Tibial nerve (tissue), 4 donors: ENCODE results near the gene MGP. TPM values are rescaled to one million over a fixed set of nuclear protein-coding genes. Genes with fewer than 3 reads are reported as not detected.

ENCODE experiments used
- DNase-seq, 2 donors: peaks; one replicate each; pipeline ENCODE4 v3.0.0-alpha.2; 2019; ENCODE audit warnings: low spot score in 2 of 2
- H3K27ac ChIP-seq, 4 donors: fragments of 200-600 bp; sonication (generic) in 3 of 4; one replicate each; pipeline ENCODE4 v1.5.1; 2017 to 2019; ENCODE audit warnings: mild to moderate bottlenecking in 1 of 4
- H3K27me3 ChIP-seq, 2 donors: fragments of 200-600 bp; sonication (generic) in 1 of 2; one replicate each; pipeline versions ENCODE4 v1.5.1 to v1.6.0; 2017 to 2019
- H3K36me3 ChIP-seq, 3 donors: fragments of 200-600 bp; sonication (generic); one replicate each; pipeline ENCODE4 v1.5.1; 2018 to 2019
- H3K4me1 ChIP-seq, 4 donors: fragments of 200-600 bp; sonication (generic) in 3 of 4; one replicate each; pipeline ENCODE4 v1.5.1; 2017 to 2019
- H3K4me3 ChIP-seq, 4 donors: fragments of 200-600 bp; sonication (generic) in 3 of 4; one replicate each; pipeline ENCODE4 v1.5.1; 2017 to 2019; ENCODE audit warnings: mild to moderate bottlenecking in 1 of 4, moderate library complexity in 1 of 4
- H3K9me3 ChIP-seq, 4 donors: fragments of 200-600 bp; sonication (generic) in 3 of 4; one replicate each; pipeline ENCODE4 v1.5.1; 2017 to 2019
- EP300 ChIP-seq, 2 donors: sonication (generic); formaldehyde crosslinking; IDR thresholded peaks; one replicate each; pipeline ENCODE4 v1.6.1; 2017; ENCODE audit warnings: antibody characterized with exemption in 2 of 2, mild to moderate bottlenecking in 1 of 2
- POLR2A ChIP-seq, 2 donors: fragments of 450-650 bp; IDR thresholded peaks; one replicate each; pipeline ENCODE4 v1.6.1; 2017; ENCODE audit warnings: antibody characterized with exemption in 2 of 2, mild to moderate bottlenecking in 2 of 2, moderate library complexity in 2 of 2
- WGBS, 2 donors: methylation state at CpG; one replicate each; pipeline ENCODE4 v1.1.5; 2018; 5-methylcytosine and 5-hydroxymethylcytosine counted together
- total RNA-seq, 4 donors: library from RNA; depleted of rRNA; stranded (reverse); fragments of >200 nt; gene quantifications; one replicate each; pipeline ENCODE4 v1.1.0, GENCODE V29; 2016
- TF ChIP-seq, protein P1 (sequence below), 5 experiments: fragments of 200-600 bp in 3 of 5; fragments of 450-650 bp in 2 of 5; sonication (generic) in 3 of 5; IDR thresholded peaks; one replicate each; pipeline ENCODE4 v1.5.1; 2016 to 2019; ENCODE audit warnings: antibody characterized with exemption in 5 of 5, mild to moderate bottlenecking in 3 of 5, moderate library complexity in 2 of 5

Gene MGP
- total RNA-seq, 4 donors from 2014 or later, result 187 to 759 (median 492) TPM

DNA sequence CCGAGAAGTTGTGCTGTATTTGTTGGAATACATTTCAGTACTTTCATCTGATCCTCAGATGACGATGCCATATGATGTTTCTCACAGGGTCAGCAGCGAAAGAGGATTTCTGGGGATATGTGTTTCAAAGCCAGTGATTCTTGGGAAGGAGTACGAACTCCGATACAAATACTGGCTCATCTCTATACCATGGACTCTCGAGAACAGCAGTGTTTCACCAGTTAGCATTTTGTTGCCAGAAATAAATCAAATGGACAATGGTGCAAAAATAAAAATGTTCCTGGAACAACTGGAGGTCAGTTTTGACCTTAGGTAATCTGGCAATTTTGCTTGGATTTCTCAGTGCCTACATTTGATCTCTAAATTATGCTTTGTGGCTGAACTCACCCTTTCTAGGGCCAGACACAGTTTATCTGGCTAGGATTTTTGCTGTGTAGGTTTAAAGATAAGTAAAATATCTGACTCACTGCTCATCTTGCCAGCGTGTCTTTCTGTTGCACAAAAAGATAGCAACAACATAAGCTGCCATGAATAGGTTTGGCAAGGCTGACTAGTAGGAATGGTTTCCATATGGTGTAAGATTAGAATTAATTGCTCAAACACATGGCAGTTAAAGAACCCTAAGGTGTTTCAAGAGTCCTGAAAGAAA is 11.0 kb upstream of the MGP start:
- DNase-seq, result no peak
- Histone ChIP-seq H3K9me3 (no peaks in the 10 kb centered on the region), H3K27ac (peak overlapping the region in 2 of 4 donors; percentile 11 to 69), H3K4me1 (peaks cover 0 to 44% (median 16%) of the 10 kb centered on the region in 4 donors), H3K27me3 (no peaks in the 10 kb centered on the region), H3K36me3 (no peaks in the 10 kb centered on the region), H3K4me3 (no peak overlapping the region)
- peak in 1 of 2 donors; percentile 25 for TF ChIP-seq EP300 (IDR thresholded peaks at IDR 0.05)
- TF ChIP-seq, protein P1, sequence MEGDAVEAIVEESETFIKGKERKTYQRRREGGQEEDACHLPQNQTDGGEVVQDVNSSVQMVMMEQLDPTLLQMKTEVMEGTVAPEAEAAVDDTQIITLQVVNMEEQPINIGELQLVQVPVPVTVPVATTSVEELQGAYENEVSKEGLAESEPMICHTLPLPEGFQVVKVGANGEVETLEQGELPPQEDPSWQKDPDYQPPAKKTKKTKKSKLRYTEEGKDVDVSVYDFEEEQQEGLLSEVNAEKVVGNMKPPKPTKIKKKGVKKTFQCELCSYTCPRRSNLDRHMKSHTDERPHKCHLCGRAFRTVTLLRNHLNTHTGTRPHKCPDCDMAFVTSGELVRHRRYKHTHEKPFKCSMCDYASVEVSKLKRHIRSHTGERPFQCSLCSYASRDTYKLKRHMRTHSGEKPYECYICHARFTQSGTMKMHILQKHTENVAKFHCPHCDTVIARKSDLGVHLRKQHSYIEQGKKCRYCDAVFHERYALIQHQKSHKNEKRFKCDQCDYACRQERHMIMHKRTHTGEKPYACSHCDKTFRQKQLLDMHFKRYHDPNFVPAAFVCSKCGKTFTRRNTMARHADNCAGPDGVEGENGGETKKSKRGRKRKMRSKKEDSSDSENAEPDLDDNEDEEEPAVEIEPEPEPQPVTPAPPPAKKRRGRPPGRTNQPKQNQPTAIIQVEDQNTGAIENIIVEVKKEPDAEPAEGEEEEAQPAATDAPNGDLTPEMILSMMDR (IDR thresholded peaks at IDR 0.05), result no peak
- WGBS, 2 donors, result 48 to 58% methylated on average over 7 of the region's 7 CpGs

DNA sequence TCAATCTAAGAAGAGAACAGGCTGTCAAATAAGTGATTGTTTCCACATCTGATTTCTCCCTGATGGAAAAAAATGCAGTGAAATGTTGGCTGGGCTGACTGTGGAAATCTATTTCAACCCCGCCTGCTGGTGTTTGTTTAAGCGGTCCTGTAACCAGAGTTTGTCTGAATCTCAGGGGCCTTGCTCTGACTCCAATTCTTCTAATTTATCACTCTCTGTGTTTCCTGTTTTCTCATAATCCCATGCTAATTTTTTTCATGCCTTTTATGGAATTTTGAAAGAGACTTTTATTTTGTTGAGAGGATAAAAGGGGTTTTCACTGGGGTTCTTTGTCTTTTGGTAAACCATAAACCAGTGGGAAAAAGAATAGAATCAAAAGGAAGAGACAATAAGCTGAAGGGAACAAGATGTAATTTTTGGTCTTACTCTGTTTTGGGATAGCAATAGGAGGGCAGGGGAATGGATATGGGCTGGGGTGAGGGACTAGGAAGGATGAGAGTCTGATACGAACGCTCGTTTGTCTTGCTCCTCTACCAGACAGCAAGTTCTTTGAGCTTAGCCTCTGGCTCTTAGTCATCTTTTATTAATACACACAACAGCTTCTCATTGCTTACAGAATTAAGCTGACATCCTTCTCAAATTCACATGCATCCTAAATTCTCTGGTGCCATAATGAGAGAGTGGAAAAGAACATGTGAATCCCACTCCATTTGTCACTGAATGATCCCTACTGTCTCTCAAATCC is 8.0 kb upstream of the MGP start:
- Histone ChIP-seq H3K4me3 (no peak overlapping the region), H3K27ac (peak overlapping the region; percentile 52 to 88 (median 75)), H3K9me3 (no peaks in the 10 kb centered on the region), H3K36me3 (no peaks in the 10 kb centered on the region), H3K4me1 (peaks cover 0 to 44% (median 13%) of the 10 kb centered on the region in 4 donors), H3K27me3 (no peaks in the 10 kb centered on the region)
- TF ChIP-seq POLR2A (IDR thresholded peaks at IDR 0.05), result no peak
- TF ChIP-seq, protein P1 (IDR thresholded peaks at IDR 0.05), result no peak
- TF ChIP-seq EP300 (IDR thresholded peaks at IDR 0.05), result no peak
- WGBS, 2 donors, result 11 to 22% methylated on average over 5 of the region's 5 CpGs
- DNase-seq, result peak in 1 of 2 donors; percentile 40

GRCh38 chr12:14892726-14893505 is 7.3 kb upstream of the MGP start:
- H3K4me3 ChIP-seq, result no peak overlapping the region
- H3K4me1 ChIP-seq, result peaks cover 0 to 44% (median 13%) of the 10 kb centered on the region in 4 donors
- DNase-seq, result peak; percentile 53 to 68
- H3K9me3 ChIP-seq, result no peaks in the 10 kb centered on the region
- H3K27me3 ChIP-seq, result no peaks in the 10 kb centered on the region
- TF ChIP-seq EP300 (IDR thresholded peaks at IDR 0.05), result peak; percentile 17 to 74
- peak in 1 of 2 donors; percentile 4 for TF ChIP-seq POLR2A (IDR thresholded peaks at IDR 0.05)
- TF ChIP-seq, protein P1 (IDR thresholded peaks at IDR 0.05), result peak in 3 of 5 experiments; percentile 9 to 36 (median 15)
- no peaks in the 10 kb centered on the region for H3K36me3 ChIP-seq
- WGBS, 2 donors, result 25 to 33% methylated on average over 7 of the region's 7 CpGs
- H3K27ac ChIP-seq, result peak overlapping the region; percentile 52 to 88 (median 75)

GRCh38 chr12:14890701-14891100 is 5.0 kb upstream of the MGP start:
- no peaks in the 10 kb centered on the region for H3K27me3 ChIP-seq

More at GRCh38 chr12:14890701-14891100, 5.0 kb upstream of the MGP start:
- TF ChIP-seq, protein P1 (IDR thresholded peaks at IDR 0.05), result no peak
- TF ChIP-seq POLR2A (IDR thresholded peaks at IDR 0.05) (no peak), EP300 (IDR thresholded peaks at IDR 0.05) (no peak)
- DNase-seq, result no peak
- Histone ChIP-seq H3K4me3 (no peak overlapping the region), H3K27ac (peak overlapping the region in 1 of 4 donors; percentile 82), H3K36me3 (no peaks in the 10 kb centered on the region), H3K4me1 (peaks cover 0 to 44% (median 13%) of the 10 kb centered on the region in 4 donors), H3K9me3 (no peaks in the 10 kb centered on the region)
- whole genome bisulfite sequencing, 2 donors, result 84 to 87% methylated on average over 5 of the region's 5 CpGs
